ENCODE measurements around the gene TIMM21.

Gene TIMM21

GRCh38 chr18:74148543-74149070 lies 284 bp downstream of the TIMM21 start:
- DNase-seq: no peak

DNA sequence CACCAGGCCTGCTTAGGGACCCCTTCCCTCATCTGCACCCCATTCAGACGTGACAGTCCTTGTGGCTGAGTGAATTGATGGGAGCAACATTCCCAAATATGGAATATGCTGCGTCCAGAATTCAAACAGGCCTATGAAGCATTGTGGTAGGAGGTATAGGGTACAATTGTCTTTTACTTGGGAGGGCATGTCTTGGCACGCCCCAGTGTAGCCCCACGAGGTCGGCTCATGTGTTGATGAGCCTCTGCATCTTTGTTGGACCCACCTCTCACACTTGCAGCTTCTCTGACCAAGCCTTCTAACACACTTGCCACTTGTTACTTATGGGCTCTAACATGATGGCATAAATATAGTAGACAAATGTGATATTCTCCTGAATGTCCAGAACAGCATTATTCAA lies 1.6 kb downstream of the TIMM21 start:
- no peak for DNase-seq

DNA sequence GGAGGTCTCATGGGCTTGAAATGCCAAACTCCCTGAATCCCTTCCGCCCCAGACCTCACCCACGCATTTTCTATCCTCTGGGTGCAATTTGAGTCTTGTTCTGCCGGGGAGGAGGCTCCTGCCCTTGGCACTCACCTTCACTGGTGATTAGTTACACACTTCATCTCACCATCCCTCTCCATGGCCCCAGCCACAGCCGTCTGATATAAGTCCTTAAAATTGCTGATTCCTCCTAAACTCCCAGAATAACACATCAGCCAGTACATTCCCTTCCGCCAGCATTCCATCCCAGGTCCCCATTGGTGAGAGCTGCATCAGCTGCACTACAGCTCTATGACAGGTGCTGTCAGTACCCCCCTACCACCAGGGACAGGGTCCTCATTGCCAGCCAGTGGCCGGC lies 3.9 kb downstream of the TIMM21 start:
- no peak for DNase-seq

GRCh38 chr18:74152857-74153256 lies 4.5 kb downstream of the TIMM21 start:
- no peak for DNase-seq

DNA sequence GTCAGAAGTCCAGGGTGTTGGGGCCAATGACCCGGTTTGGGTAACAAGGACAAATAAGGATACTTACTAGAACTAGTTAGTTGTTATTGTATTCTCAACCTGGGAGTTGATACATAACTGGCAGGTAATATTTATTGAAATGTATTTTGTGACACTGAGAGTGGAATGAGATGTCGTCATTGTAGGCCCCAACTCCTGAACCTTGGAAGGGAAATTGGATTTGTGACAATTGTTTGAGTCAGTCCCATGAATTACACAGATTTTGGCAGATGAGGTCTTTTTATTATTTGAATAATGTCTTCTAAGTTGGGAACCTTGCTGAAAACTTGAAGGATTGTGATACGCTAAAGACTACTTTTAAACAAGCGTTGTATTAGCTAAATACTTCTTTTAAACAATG lies 5.1 kb downstream of the TIMM21 start:
- DNase-seq: no peak

DNA sequence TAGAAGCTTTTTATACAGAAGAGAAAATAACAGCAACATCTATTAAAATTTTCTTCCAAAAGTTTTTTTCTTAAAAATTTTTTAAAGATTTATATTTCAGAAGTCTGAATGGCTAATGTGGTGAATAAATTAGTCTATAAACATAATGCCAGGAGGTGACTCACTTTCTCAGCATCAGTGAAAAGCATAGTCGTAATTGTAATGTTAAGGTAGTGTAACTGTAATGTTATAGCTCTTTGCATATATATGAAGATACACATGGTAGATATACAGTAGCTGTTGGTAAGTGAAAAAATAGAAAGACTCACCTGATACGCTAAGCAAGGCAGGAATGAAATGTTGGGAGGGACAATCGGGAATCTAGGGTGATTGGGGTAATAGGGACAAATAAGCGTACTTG lies 5.5 kb downstream of the TIMM21 start:
- DNase-seq: no peak

GRCh38 chr18:74154716-74155115 lies 6.4 kb downstream of the TIMM21 start:
- no peak for DNase-seq

- DNase-seq: no peak
These were observed 7.0 kb downstream of the TIMM21 start for GRCh38 chr18:74155276-74155675.

DNA sequence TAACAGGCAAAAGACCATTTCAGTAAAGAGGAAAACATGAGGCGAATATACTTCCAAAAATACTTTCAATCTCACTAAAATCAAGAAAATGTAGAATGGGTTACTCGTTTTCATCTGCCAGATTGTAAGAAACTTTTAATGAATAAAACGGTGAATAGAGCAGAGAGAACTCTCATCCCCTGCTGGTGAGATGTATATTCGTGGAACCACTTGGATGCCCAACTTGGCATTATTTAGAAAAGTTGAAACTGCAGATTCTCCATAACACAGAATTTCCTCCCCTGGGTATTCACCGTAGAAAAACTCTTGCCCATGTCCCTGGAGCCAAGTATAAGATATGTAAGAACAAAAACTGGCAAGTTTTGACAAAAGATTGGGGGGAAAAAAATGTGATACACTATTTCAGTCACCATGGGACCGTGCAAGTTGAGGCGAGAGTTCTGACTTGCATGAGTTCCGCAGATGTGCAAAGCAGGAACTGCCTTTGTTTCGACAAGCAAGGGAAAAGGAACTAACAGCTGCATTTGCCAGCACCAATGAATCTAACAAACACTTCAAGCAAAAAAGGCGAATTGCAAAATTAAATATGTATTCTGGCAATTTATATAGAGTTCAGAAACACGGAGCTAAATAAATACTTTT lies 14.8 kb downstream of the TIMM21 start:
- DNase-seq: peak; percentile 35

GRCh38 chr18:74166386-74166785 lies 18.1 kb downstream of the TIMM21 start:
- no peak for DNase-seq

DNA sequence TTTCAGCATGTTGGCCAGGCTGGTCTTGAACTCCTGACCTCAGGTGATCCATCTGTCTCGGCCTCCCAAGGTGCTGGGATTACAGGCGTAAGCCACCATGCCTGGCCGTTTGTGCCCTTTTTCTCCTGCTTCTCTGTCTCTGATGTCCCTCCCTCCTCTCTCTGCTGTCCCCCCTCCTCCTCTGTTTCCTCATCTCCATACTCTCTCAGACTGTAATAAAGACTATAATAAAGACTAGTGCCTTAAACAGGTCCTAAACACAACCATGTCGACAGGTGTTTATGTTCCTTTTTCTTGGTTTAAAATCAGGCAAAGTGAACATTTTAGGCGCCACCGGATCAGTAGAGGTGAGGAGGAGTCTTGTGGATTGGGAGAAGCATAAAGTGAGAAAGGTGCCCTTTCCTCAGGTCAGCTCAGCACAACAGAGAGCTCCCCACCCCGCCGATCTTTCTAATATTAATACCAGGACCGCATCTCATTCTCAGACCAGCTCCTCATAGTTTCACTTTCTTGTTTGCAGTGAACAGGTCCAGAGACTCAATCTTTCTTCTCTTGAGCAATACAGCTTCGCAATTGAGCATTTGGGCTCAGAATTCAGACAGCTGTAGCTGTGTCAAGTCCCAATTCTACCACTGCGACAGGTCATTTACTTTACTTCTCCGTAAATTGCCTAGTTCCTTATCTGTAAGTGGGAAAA lies 23.7 kb downstream of the TIMM21 start:
- no peak for DNase-seq

DNA sequence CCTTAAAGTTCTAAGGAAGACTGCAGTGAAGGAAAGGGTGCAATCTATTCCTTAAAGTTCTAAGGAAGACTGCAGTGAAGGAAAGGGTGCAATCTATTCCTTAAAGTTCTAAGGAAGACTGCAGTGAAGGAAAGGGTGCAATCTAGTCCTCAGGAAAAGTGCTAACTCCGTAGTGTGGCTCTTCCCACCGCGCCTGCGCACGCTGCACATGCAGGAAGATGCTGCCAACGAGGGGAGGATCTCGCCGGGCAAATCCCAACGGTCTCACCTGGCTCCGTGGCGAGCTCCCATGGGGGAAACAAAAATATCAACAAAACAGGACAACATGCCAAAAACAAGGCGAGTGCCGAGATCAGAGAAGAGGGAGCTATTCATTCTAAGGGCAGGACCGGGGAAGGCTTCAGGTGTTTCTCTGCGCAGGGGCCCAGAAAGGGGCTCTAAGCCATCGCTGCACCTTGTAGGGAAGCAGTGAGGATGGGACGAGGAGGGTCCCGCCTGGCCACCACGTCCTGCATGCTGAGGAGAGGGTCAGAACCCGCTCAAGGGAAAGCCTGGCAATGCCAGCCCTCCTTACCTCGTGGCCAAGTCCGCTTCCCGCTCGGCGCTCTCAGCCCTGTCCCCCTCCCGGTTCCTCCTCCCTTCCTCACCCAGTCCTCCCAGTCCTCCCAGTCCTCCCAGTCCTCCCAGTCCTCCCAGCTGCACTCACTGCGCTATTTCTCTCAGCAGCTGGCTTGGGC lies 24.5 kb downstream of the TIMM21 start:
- no peak for DNase-seq

DNA sequence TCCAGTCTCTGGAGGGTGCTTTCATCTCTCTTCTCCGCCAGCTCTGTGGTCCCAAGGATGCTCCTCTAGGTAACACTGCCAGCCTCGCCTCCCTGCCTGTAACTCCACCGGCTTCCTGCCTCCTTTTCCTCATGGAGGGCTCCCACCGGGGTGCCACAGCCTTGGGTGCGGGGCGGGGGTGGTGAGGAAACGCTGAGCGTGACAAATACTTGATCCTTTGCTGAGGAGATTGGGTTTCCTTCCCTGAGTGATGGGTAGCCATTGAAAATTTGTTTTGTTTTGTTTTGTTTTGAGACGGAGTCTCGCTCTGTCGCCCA lies 25.1 kb downstream of the TIMM21 start:
- no peak for DNase-seq

GRCh38 chr18:74175658-74176057 lies 27.3 kb downstream of the TIMM21 start:
- no peak for DNase-seq

GRCh38 chr18:74178884-74179283 lies 30.6 kb downstream of the TIMM21 start:
- no peak for DNase-seq

GRCh38 chr18:74179623-74180199 lies 31.4 kb downstream of the TIMM21 start:
- DNase-seq: no peak

DNA sequence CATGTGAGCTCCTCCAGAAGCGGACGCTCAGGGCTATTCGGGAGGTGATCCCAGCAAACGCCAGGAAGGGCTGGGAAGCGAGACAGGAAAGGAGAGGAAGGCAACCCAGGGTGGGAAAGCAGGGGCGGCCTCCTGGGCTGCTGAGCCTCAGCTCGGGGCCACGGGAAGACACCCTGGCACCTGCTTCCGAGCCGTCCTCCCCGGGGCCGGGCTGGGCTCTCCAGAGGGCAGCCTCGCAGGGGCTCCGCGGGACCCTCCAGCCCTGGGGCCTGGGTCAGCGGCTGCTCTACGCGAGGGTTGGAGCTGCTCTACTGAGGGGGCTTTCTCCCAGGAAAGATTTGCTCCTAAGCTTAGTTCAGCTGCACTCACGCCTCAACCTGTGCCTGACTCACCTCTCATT lies 34.0 kb downstream of the TIMM21 start:
- DNase-seq: no peak

DNA sequence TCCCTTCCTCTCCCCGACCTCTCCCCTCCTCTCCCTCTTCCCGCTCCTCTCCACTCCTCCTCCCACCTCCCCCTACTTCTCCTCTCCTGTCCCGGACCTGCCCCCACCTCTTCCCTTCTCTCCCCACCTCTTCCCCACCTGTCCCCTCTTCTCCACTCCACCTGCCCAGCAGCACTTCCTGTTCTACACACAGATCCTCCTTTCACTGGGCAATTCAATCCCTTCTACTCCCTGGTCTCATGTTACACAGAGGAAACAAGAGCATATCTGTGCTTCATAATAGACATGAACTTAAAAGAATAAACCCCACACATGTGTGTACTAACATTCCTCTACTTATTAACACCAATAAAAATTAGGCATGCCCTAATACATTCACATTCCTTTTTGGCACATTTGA lies 34.8 kb downstream of the TIMM21 start:
- DNase-seq: no peak

- DNase-seq: no peak
These were observed 36.6 kb downstream of the TIMM21 start for GRCh38 chr18:74184875-74185274.

GRCh38 chr18:74185860-74186259 lies 37.5 kb downstream of the TIMM21 start:
- no peak for DNase-seq

DNA sequence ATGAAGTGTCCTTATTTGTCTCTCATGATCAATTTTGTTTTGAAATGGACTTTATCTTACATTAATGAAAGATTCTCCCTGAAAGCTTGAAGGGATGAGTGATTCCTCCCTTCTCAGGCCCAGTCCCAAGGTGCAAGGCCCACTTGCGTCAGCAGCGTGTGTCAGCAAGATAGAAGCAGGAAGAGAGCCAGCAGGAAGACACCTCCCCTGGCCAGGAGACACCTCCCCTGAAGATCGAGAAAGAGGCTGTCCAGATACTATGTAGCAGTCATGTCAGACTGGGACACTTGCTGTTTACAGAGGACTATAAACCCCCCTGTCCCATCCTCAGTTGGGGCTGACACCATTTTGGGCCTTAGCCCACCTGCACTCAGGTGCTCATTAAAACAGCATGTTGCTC lies 38.3 kb downstream of the TIMM21 start:
- no peak for DNase-seq

GRCh38 chr18:74190086-74190485 lies 41.8 kb downstream of the TIMM21 start:
- DNase-seq: no peak

DNA sequence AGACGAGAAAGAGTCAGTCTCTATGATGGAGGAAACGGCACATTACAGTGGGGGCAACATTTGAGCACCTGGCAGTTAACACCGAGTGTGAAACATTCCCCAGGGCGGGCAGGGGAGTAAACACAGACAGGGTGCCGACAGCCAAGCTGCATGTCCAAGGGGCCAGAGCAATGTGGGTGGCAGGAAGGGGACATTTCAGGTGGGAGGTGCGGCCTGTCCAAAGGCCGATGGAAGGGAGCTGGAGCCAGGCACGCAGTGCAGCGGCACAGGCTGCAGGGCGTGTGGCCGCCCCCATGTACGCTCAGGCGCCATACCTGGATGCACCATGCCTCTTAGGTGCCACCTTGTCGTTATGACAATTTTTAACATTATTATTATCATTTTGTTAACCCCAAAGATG lies 43.3 kb downstream of the TIMM21 start:
- no peak for DNase-seq

GRCh38 chr18:74194691-74195090 lies 46.4 kb downstream of the TIMM21 start:
- DNase-seq: no peak
